ENCODE measurements around the gene WDR37. TPM values are rescaled to one million over a fixed set of nuclear protein-coding genes. Genes with fewer than 3 reads are reported as not detected.
"Not testable (repeated sequence)": the region's sequence is repeated elsewhere in the genome, so short reads cannot be mapped to it uniquely, and the experiment has no call there.

WDR37 gene
- total RNA-seq, 2 donors from 2014 or later = 23.6 to 29.7 TPM

DNA sequence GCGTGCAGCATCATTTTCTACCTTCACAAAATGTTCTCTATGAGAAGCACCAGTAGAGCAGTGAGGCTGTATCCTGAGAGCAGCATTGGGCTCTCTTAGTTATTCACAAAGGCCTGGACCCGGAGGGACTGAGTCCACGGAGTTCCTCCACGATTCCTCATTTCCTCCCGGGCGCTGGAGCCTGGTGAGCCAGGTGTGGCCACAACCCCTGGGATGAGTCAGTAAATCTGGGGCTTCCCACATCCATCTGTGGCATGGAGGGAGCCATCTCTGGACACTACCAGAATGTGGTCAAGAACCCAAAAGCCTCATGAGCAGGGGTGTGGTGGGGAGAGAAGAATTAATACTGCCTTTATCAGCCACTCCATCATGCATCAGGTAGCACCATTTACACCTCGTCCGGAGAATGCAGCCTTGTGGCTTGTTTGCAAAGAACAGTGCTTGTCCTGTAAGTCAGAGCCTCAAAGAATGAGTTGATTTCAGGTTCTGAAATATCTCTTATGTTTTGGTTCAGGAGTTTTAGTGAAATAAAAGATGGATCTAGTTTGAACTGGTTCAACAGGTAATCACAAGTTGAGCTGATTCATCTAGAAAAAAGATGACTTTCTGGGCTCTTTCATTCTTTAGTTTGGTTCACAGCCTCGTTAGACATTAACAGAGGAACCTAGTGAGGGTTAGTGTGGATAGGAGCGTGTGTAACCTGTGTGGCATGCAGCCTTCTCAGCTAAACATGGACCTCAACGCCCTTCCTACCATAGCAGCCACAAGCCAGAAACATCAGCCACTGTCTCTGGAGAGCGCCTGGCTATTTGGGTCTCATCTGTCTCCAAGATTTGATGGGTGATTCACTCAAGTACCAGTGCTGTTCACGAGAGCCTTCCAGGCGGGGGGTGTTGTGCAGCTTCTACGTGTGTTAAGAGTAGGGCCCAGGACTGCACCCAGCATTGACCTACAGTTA, 95.2 kb downstream of the WDR37 start:
- DNase-seq (no peak), ATAC-seq (no peak)
- H3K9me3 ChIP-seq (ENCODE audit: control insufficient read depth, low read length, poor library complexity, severe bottlenecking) = no peaks in the 10 kb centered on the region
- Mint-ChIP-seq H3K4me3 (peak overlapping the region; percentile 59), H3K27me3 (peaks cover 32% of the 10 kb centered on the region), H3K36me3 (ENCODE audit: low read depth) (no peaks in the 10 kb centered on the region), H3K27ac (peak overlapping the region; percentile 45), H3K4me1 (peaks cover 10% of the 10 kb centered on the region)

DNA sequence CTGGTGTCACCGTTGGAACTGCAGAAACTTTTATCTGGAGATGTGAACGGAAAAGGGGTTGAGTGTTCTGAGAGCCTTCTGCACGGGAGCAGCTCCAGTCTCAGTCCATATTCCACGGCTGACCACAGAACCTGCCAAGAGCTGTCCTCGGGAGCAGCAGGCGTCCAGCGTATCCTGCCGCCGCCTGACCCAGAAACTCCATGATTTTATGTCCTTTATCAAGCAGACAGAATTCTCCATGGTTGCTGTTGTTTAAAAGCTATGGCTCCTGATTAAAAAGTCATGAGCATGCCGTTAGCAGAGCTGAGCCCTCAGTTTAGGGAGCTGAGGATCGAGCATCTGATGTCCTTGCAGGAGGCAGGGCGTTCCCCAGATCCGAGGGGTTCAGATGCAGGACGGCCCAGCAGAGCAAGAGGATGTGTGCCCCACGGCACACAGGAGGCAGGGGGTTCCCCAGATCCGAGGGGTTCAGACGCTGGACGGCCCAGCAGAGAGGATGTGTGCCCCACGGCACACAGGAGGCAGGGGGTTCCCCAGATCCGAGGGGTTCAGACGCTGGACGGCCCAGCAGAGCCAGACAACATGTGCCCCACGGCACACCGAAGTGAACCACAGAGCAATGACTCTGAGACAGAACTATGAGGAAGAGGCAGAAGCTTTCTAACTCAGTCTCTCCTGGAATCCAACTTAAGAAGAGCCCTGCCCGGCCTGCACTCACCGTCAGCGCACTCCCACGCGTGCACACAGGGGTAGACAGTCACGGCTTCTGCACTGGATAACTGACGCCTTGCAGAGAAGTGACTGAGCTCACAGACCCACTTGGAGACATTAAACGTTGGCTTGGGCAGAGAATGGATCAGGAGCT, 96.4 kb downstream of the WDR37 start:
- Mint-ChIP-seq H3K27ac (peak overlapping the region; percentile 24), H3K27me3 (peaks cover 40% of the 10 kb centered on the region), H3K36me3 (ENCODE audit: low read depth) (peaks cover 2% of the 10 kb centered on the region), H3K4me3 (no peak overlapping the region), H3K4me1 (peaks cover 14% of the 10 kb centered on the region)
- H3K9me3 ChIP-seq (ENCODE audit: control insufficient read depth, low read length, poor library complexity, severe bottlenecking) = no peaks in the 10 kb centered on the region
- ATAC-seq (no peak), DNase-seq (no peak)

DNA sequence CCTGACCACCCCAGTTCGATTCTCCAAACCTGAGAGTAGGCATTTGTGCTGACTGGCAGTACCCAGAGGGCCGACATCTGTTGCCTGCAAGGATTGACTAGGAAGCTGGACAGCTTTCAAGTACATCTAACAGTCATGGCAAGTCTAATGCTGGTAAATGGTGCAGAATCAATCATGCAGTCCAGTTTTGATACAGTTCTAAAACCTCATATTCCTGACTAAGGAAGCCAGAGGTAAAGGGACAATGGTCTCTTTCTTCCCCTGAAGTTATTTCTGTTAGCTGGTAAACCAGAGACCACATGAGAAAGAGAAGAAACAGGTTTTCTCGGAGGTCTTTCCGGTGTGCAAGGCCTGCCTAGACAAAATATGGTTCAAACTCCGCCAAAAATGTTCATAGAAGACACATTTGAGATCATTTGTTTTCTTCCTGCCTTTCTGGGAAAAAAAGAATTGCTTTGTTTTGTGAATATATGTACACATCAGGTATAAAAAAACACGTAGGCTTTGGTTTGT, 97.1 kb downstream of the WDR37 start:
- H3K9me3 ChIP-seq (ENCODE audit: control insufficient read depth, low read length, poor library complexity, severe bottlenecking) = no peaks in the 10 kb centered on the region
- no peak for DNase-seq
- H3K27ac Mint-ChIP-seq = no peak overlapping the region
- peaks cover 14% of the 10 kb centered on the region for H3K4me1 Mint-ChIP-seq
- peaks cover 2% of the 10 kb centered on the region for H3K36me3 Mint-ChIP-seq (ENCODE audit: low read depth)
- H3K27me3 Mint-ChIP-seq = peaks cover 45% of the 10 kb centered on the region
- ATAC-seq = no peak
- H3K4me3 Mint-ChIP-seq = no peak overlapping the region

DNA sequence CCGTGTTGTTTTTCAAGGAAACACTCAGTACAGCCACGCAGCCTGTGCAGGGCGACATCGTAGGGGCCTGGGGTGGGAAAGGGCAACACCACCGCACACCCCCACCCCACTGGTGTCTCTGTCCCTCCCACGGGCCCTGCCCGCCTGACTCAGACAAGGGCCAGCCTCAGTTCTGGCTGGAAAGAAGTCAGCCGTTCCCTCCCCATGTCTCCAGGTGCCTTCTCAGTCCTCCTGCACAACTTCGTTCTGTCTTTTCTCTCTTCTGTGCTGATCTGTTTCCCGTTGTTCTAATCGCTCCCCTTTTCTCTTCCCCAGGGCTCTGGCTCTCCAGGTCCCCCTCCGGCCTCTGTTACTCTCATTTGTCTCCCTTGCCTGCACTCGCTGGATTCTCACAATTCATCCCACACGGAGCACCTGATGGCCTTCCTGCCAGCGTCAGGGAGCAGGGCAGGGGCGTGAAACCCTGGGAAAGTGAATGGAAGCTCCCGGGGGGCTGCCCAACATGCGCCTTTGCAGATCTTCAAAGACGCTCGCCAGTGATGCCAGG, 97.7 kb downstream of the WDR37 start:
- no peaks in the 10 kb centered on the region for H3K9me3 ChIP-seq (ENCODE audit: control insufficient read depth, low read length, poor library complexity, severe bottlenecking)
- Mint-ChIP-seq H3K4me1 (peaks cover 14% of the 10 kb centered on the region), H3K36me3 (ENCODE audit: low read depth) (peaks cover 2% of the 10 kb centered on the region), H3K27ac (no peak overlapping the region), H3K27me3 (peaks cover 48% of the 10 kb centered on the region), H3K4me3 (no peak overlapping the region)
- ATAC-seq (no peak), DNase-seq (no peak)

- Mint-ChIP-seq H3K27ac (no peak overlapping the region), H3K36me3 (ENCODE audit: low read depth) (peaks cover 2% of the 10 kb centered on the region), H3K4me1 (peaks cover 11% of the 10 kb centered on the region), H3K4me3 (no peak overlapping the region), H3K27me3 (peaks cover 42% of the 10 kb centered on the region)
- DNase-seq = no peak
- no peaks in the 10 kb centered on the region for H3K9me3 ChIP-seq (ENCODE audit: control insufficient read depth, low read length, poor library complexity, severe bottlenecking)
- no peak for ATAC-seq
These were observed 98.5 kb downstream of the WDR37 start for GRCh38 chr10:1154531-1155295.

GRCh38 chr10:1155791-1156615, 99.8 kb downstream of the WDR37 start:
- Mint-ChIP-seq H3K27me3 (peaks cover 31% of the 10 kb centered on the region), H3K4me1 (peaks cover 8% of the 10 kb centered on the region), H3K36me3 (ENCODE audit: low read depth) (peaks cover 2% of the 10 kb centered on the region), H3K27ac (no peak overlapping the region), H3K4me3 (no peak overlapping the region)
- DNase-seq (no peak), ATAC-seq (no peak)
- H3K9me3 ChIP-seq (ENCODE audit: control insufficient read depth, low read length, poor library complexity, severe bottlenecking) = no peaks in the 10 kb centered on the region

DNA sequence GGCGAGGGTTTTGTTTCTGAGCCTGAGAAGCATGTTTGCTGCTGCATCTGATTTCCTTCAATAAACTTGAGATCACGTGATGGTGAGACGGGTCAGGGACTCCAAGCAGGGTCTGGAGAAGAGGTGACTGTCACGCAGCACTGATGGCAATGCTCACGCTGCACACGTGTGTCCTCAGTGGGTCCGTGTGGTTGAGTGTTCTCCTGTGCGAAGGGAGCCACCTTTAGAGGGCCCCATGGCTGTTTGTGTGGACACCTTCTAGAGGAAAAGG, 100.4 kb downstream of the WDR37 start:
- no peak for ATAC-seq

DNA sequence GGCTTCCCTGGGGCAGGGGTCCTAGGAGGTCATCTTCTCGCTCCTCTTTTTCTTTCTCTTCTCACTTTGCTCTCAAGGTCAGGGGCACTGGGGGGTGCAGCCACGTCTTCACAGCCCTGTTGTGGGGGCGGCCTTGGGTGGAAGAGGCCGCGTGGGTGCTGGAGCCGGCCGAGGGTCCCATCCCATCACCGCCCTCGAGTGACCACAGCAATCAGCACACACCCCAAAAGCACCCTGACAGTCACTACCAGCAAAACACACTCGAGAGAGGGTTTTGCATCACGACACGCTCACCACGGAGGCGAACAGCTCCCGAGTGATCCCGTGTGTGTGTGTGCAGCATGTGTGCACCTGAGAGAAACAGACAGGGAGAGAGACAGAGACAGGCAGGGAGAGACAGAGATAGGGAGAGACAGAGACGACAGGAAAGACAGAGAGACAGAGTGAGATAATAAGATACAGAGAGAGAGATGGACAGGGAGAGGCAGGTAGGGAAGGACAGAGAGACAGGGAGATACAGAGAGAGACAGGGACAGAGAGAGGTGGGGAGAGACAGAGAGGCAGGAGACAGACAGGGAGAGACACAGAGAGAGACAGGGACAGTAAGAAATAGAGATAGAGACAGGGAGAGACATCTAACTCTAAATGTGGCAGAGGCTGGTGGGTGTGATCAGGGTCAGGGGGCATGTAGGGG, 100.9 kb downstream of the WDR37 start:
- H3K4me1 Mint-ChIP-seq = peaks cover 8% of the 10 kb centered on the region
- no peaks in the 10 kb centered on the region for H3K9me3 ChIP-seq (ENCODE audit: control insufficient read depth, low read length, poor library complexity, severe bottlenecking)
- H3K27ac Mint-ChIP-seq = no peak overlapping the region
- H3K36me3 Mint-ChIP-seq (ENCODE audit: low read depth) = peaks cover 2% of the 10 kb centered on the region
- no peak for DNase-seq
- no peak overlapping the region for H3K4me3 Mint-ChIP-seq
- no peak for ATAC-seq
- H3K27me3 Mint-ChIP-seq = peaks cover 36% of the 10 kb centered on the region

More for the DNA sequence above, 100.4 kb downstream of the WDR37 start:
- Mint-ChIP-seq H3K27ac (no peak overlapping the region), H3K4me3 (no peak overlapping the region), H3K36me3 (ENCODE audit: low read depth) (peaks cover 2% of the 10 kb centered on the region), H3K4me1 (peaks cover 8% of the 10 kb centered on the region), H3K27me3 (peaks cover 31% of the 10 kb centered on the region)
- no peaks in the 10 kb centered on the region for H3K9me3 ChIP-seq (ENCODE audit: control insufficient read depth, low read length, poor library complexity, severe bottlenecking)
- no peak for DNase-seq

GRCh38 chr10:1157615-1157933, 101.4 kb downstream of the WDR37 start:
- ATAC-seq = no peak
- Mint-ChIP-seq H3K36me3 (ENCODE audit: low read depth) (peaks cover 2% of the 10 kb centered on the region), H3K27me3 (peaks cover 38% of the 10 kb centered on the region), H3K4me1 (peaks cover 7% of the 10 kb centered on the region), H3K27ac (no peak overlapping the region), H3K4me3 (no peak overlapping the region)
- H3K9me3 ChIP-seq (ENCODE audit: control insufficient read depth, low read length, poor library complexity, severe bottlenecking) = no peaks in the 10 kb centered on the region
- DNase-seq = no peak

DNA sequence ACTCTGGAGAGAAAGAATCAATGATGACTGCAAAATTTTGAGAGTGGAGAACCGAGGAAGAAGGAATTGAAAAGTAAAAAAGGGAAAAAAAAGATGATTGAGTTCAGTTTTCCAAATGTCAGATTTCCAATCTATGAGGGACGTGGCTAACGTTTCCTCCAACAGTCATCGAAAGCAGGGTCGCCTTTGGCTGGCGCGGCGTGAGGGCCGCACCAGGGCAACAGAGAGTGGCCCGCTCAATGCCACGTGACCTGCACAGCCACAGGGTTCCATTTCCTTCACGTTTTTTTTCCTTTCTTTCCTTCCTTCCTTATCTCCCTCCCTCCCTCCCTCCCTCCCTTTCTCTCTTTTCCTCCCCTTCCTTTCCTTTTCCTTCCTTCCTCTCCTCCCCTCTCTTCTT, 101.9 kb downstream of the WDR37 start:
- no peaks in the 10 kb centered on the region for H3K9me3 ChIP-seq (ENCODE audit: control insufficient read depth, low read length, poor library complexity, severe bottlenecking)
- no peak for DNase-seq
- ATAC-seq = no peak
- H3K4me3 Mint-ChIP-seq = no peak overlapping the region
- H3K36me3 Mint-ChIP-seq (ENCODE audit: low read depth) = peaks cover 2% of the 10 kb centered on the region
- peaks cover 5% of the 10 kb centered on the region for H3K4me1 Mint-ChIP-seq
- peaks cover 39% of the 10 kb centered on the region for H3K27me3 Mint-ChIP-seq
- H3K27ac Mint-ChIP-seq = no peak overlapping the region

GRCh38 chr10:1158536-1158935, 102.4 kb downstream of the WDR37 start:
- not testable (repeated sequence) for H3K4me1 Mint-ChIP-seq; H3K27ac Mint-ChIP-seq; H3K4me3 Mint-ChIP-seq; DNase-seq; ATAC-seq; H3K9me3 ChIP-seq (ENCODE audit: control insufficient read depth, low read length, poor library complexity, severe bottlenecking); H3K36me3 Mint-ChIP-seq (ENCODE audit: low read depth)
- H3K27me3 Mint-ChIP-seq = peaks cover 39% of the 10 kb centered on the region

Data from T-helper 17 cell (primary cell).